Measurements from ENCODE around the gene DENND1A.

The DENND1A gene

GRCh38 chr9:123365287-123365880 is 564.5 kb downstream of the DENND1A start:
- H3K36me3 ChIP-seq (ENCODE audit: control insufficient read depth, insufficient read depth, low read length), result no peaks in the 10 kb centered on the region
- H3K4me1 ChIP-seq (ENCODE audit: control insufficient read depth, insufficient read depth, low read length), result peaks cover 24% of the 10 kb centered on the region
- no peaks in the 10 kb centered on the region; the same call in 1 of the 2 replicates for H3K27me3 ChIP-seq (ENCODE audit: control insufficient read depth, insufficient read depth, low read length)
- H3K27ac ChIP-seq (ENCODE audit: low read depth, low read length), result no peak overlapping the region
- no peak overlapping the region for H3K9ac ChIP-seq (ENCODE audit: low read depth, low read length)
- H3K9me3 ChIP-seq (ENCODE audit: control insufficient read depth, insufficient read depth, low read length), result no peaks in the 10 kb centered on the region
- H3K4me3 ChIP-seq (ENCODE audit: low read depth, low read length), result no peak overlapping the region

GRCh38 chr9:123364241-123364824 is 565.6 kb downstream of the DENND1A start:
- Histone ChIP-seq H3K9ac (ENCODE audit: low read depth, low read length) (no peak overlapping the region), H3K4me1 (ENCODE audit: control insufficient read depth, insufficient read depth, low read length) (peaks cover 33% of the 10 kb centered on the region), H3K27ac (ENCODE audit: low read depth, low read length) (no peak overlapping the region), H3K9me3 (ENCODE audit: control insufficient read depth, insufficient read depth, low read length) (no peaks in the 10 kb centered on the region), H3K4me3 (ENCODE audit: low read depth, low read length) (no peak overlapping the region), H3K36me3 (ENCODE audit: control insufficient read depth, insufficient read depth, low read length) (no peaks in the 10 kb centered on the region), H3K27me3 (ENCODE audit: control insufficient read depth, insufficient read depth, low read length) (no peaks in the 10 kb centered on the region; the same call in 1 of the 2 replicates)

GRCh38 chr9:123362856-123363255 is 567.1 kb downstream of the DENND1A start:
- H3K9me3 ChIP-seq (ENCODE audit: control insufficient read depth, insufficient read depth, low read length), result no peaks in the 10 kb centered on the region
- H3K9ac ChIP-seq (ENCODE audit: low read depth, low read length), result no peak overlapping the region
- H3K27me3 ChIP-seq (ENCODE audit: control insufficient read depth, insufficient read depth, low read length), result no peaks in the 10 kb centered on the region; the same call in 1 of the 2 replicates
- H3K36me3 ChIP-seq (ENCODE audit: control insufficient read depth, insufficient read depth, low read length), result no peaks in the 10 kb centered on the region
- H3K4me3 ChIP-seq (ENCODE audit: low read depth, low read length), result no peak overlapping the region
- peaks cover 40% of the 10 kb centered on the region for H3K4me1 ChIP-seq (ENCODE audit: control insufficient read depth, insufficient read depth, low read length)
- no peak overlapping the region for H3K27ac ChIP-seq (ENCODE audit: low read depth, low read length)

GRCh38 chr9:123361731-123362510 is 568.0 kb downstream of the DENND1A start:
- Histone ChIP-seq H3K4me1 (ENCODE audit: control insufficient read depth, insufficient read depth, low read length) (peaks cover 49% of the 10 kb centered on the region), H3K27me3 (ENCODE audit: control insufficient read depth, insufficient read depth, low read length) (no peaks in the 10 kb centered on the region; the same call in 1 of the 2 replicates), H3K36me3 (ENCODE audit: control insufficient read depth, insufficient read depth, low read length) (no peaks in the 10 kb centered on the region), H3K27ac (ENCODE audit: low read depth, low read length) (no peak overlapping the region), H3K9ac (ENCODE audit: low read depth, low read length) (no peak overlapping the region), H3K9me3 (ENCODE audit: control insufficient read depth, insufficient read depth, low read length) (no peaks in the 10 kb centered on the region), H3K4me3 (ENCODE audit: low read depth, low read length) (no peak overlapping the region)

- H3K36me3 ChIP-seq (ENCODE audit: control insufficient read depth, insufficient read depth, low read length), result no peaks in the 10 kb centered on the region
- no peaks in the 10 kb centered on the region for H3K9me3 ChIP-seq (ENCODE audit: control insufficient read depth, insufficient read depth, low read length)
- 0 out of 2 replicates have a peak, but pooled peaks cover 3% of the 10 kb centered on the region for H3K27me3 ChIP-seq (ENCODE audit: control insufficient read depth, insufficient read depth, low read length)
- no peak overlapping the region for H3K27ac ChIP-seq (ENCODE audit: low read depth, low read length)
- H3K4me3 ChIP-seq (ENCODE audit: low read depth, low read length), result no peak overlapping the region
- no peak overlapping the region for H3K9ac ChIP-seq (ENCODE audit: low read depth, low read length)
- H3K4me1 ChIP-seq (ENCODE audit: control insufficient read depth, insufficient read depth, low read length), result peaks cover 54% of the 10 kb centered on the region
These were observed 568.7 kb downstream of the DENND1A start for GRCh38 chr9:123361086-123361730.

- Histone ChIP-seq H3K4me1 (ENCODE audit: control insufficient read depth, insufficient read depth, low read length) (peaks cover 48% of the 10 kb centered on the region), H3K27me3 (ENCODE audit: control insufficient read depth, insufficient read depth, low read length) (0 out of 2 replicates have a peak, but pooled peaks cover 3% of the 10 kb centered on the region), H3K9ac (ENCODE audit: low read depth, low read length) (no peak overlapping the region), H3K4me3 (ENCODE audit: low read depth, low read length) (no peak overlapping the region), H3K9me3 (ENCODE audit: control insufficient read depth, insufficient read depth, low read length) (no peaks in the 10 kb centered on the region), H3K27ac (ENCODE audit: low read depth, low read length) (peak overlapping the region; percentile 67), H3K36me3 (ENCODE audit: control insufficient read depth, insufficient read depth, low read length) (no peaks in the 10 kb centered on the region)
These were observed 569.5 kb downstream of the DENND1A start for GRCh38 chr9:123360161-123361085.

- Histone ChIP-seq H3K9me3 (ENCODE audit: control insufficient read depth, insufficient read depth, low read length) (no peaks in the 10 kb centered on the region), H3K4me3 (ENCODE audit: low read depth, low read length) (no peak overlapping the region), H3K9ac (ENCODE audit: low read depth, low read length) (no peak overlapping the region), H3K36me3 (ENCODE audit: control insufficient read depth, insufficient read depth, low read length) (no peaks in the 10 kb centered on the region), H3K27ac (ENCODE audit: low read depth, low read length) (no peak overlapping the region), H3K4me1 (ENCODE audit: control insufficient read depth, insufficient read depth, low read length) (peaks cover 51% of the 10 kb centered on the region), H3K27me3 (ENCODE audit: control insufficient read depth, insufficient read depth, low read length) (0 out of 2 replicates have a peak, but pooled peaks cover 3% of the 10 kb centered on the region)
These were observed 570.4 kb downstream of the DENND1A start for GRCh38 chr9:123359546-123359945.

GRCh38 chr9:123359106-123359505 is 570.8 kb downstream of the DENND1A start:
- H3K27me3 ChIP-seq (ENCODE audit: control insufficient read depth, insufficient read depth, low read length), result 0 out of 2 replicates have a peak, but pooled peaks cover 3% of the 10 kb centered on the region
- peaks cover 51% of the 10 kb centered on the region for H3K4me1 ChIP-seq (ENCODE audit: control insufficient read depth, insufficient read depth, low read length)
- peak overlapping the region; percentile 78 for H3K27ac ChIP-seq (ENCODE audit: low read depth, low read length)
- H3K9ac ChIP-seq (ENCODE audit: low read depth, low read length), result no peak overlapping the region
- no peaks in the 10 kb centered on the region for H3K9me3 ChIP-seq (ENCODE audit: control insufficient read depth, insufficient read depth, low read length)
- no peak overlapping the region for H3K4me3 ChIP-seq (ENCODE audit: low read depth, low read length)
- H3K36me3 ChIP-seq (ENCODE audit: control insufficient read depth, insufficient read depth, low read length), result no peaks in the 10 kb centered on the region

GRCh38 chr9:123358181-123358905 is 571.6 kb downstream of the DENND1A start:
- no peak overlapping the region for H3K9ac ChIP-seq (ENCODE audit: low read depth, low read length)
- peak overlapping the region; percentile 23; the same call in 1 of the 2 replicates for H3K4me3 ChIP-seq (ENCODE audit: low read depth, low read length)
- H3K9me3 ChIP-seq (ENCODE audit: control insufficient read depth, insufficient read depth, low read length), result no peaks in the 10 kb centered on the region
- no peaks in the 10 kb centered on the region for H3K36me3 ChIP-seq (ENCODE audit: control insufficient read depth, insufficient read depth, low read length)
- peaks cover 51% of the 10 kb centered on the region for H3K4me1 ChIP-seq (ENCODE audit: control insufficient read depth, insufficient read depth, low read length)
- 0 out of 2 replicates have a peak, but pooled peaks cover 3% of the 10 kb centered on the region for H3K27me3 ChIP-seq (ENCODE audit: control insufficient read depth, insufficient read depth, low read length)
- peak overlapping the region; percentile 78 for H3K27ac ChIP-seq (ENCODE audit: low read depth, low read length)

Data from HUES48 (cell line).